ENCODE data around the gene JPT1.

GRCh38 chr17:75135452-75135851 lies 18.9 kb downstream of the JPT1 start:
- TF ChIP-seq EZH2 (optimal IDR thresholded peaks at IDR 0.05; ENCODE audit: low read depth, low read length), result no peak
- TF ChIP-seq CTCF (IDR thresholded peaks at IDR 0.05; ENCODE audit: low read length), result no peak
